SW 1271 (cell line): Measurements from ENCODE around the gene ZSCAN30.
A peak's percentile ranks its signal among the peaks of the same experiment; 100 is the strongest.

Experiments used
- DNase-seq, 2 experiments: peaks; one replicate each; lab custom pipeline; 2025; lab: John Stamatoyannopoulos, UW

ZSCAN30 gene

GRCh38 chr18:35290094-35290735 lies at the start of gene ZSCAN30:
ZSCAN30 (minus strand) TSS chr18:35290229; CDS start chr18:35264352, 25,877 bp downstream.
- DNase-seq = peak; percentile 86 to 92

GRCh38 chr18:35337286-35337685 lies 47.3 kb upstream of the ZSCAN30 start:
- DNase-seq = no peak

GRCh38 chr18:35335866-35336265 lies 45.8 kb upstream of the ZSCAN30 start:
- DNase-seq = no peak

- DNase-seq = no peak
Observed at GRCh38 chr18:35334821-35335220, 44.8 kb upstream of the ZSCAN30 start.

GRCh38 chr18:35334212-35334611 lies 44.2 kb upstream of the ZSCAN30 start:
- no peak for DNase-seq

- DNase-seq = no peak
Observed at GRCh38 chr18:35331367-35332087, 41.5 kb upstream of the ZSCAN30 start.

- DNase-seq = no peak
Observed at GRCh38 chr18:35328868-35329267, 38.8 kb upstream of the ZSCAN30 start.

- no peak for DNase-seq
Observed at GRCh38 chr18:35326695-35327387, 36.8 kb upstream of the ZSCAN30 start.

- DNase-seq = no peak
Observed at GRCh38 chr18:35324926-35325655, 35.1 kb upstream of the ZSCAN30 start.

- DNase-seq = peak in 1 of 2 experiments; percentile 11
Observed at GRCh38 chr18:35322486-35323458, 32.7 kb upstream of the ZSCAN30 start.

GRCh38 chr18:35311496-35311895 lies 21.5 kb upstream of the ZSCAN30 start:
- DNase-seq = no peak

GRCh38 chr18:35306588-35307250 lies 16.7 kb upstream of the ZSCAN30 start:
- DNase-seq = no peak

GRCh38 chr18:35303610-35304009 lies 13.6 kb upstream of the ZSCAN30 start:
- no peak for DNase-seq

- DNase-seq = no peak
Observed at GRCh38 chr18:35296060-35296459, 6.0 kb upstream of the ZSCAN30 start.

- no peak for DNase-seq
Observed at GRCh38 chr18:35291166-35291565, 1.1 kb upstream of the ZSCAN30 start.

GRCh38 chr18:35289727-35290093 lies 319 bp downstream of the ZSCAN30 start:
- DNase-seq = no peak

GRCh38 chr18:35289293-35289692 lies 736 bp downstream of the ZSCAN30 start:
- DNase-seq = peak in 1 of 2 experiments; percentile 25

- no peak for DNase-seq
Observed at GRCh38 chr18:35284841-35285240, 5.2 kb downstream of the ZSCAN30 start.

- DNase-seq = no peak
Observed at GRCh38 chr18:35283923-35284794, 5.9 kb downstream of the ZSCAN30 start.

- peak; percentile 73 to 90 for DNase-seq
Observed at GRCh38 chr18:35282353-35282752, 7.7 kb downstream of the ZSCAN30 start.
